ENCODE results near the gene BNIP3.

DNA sequence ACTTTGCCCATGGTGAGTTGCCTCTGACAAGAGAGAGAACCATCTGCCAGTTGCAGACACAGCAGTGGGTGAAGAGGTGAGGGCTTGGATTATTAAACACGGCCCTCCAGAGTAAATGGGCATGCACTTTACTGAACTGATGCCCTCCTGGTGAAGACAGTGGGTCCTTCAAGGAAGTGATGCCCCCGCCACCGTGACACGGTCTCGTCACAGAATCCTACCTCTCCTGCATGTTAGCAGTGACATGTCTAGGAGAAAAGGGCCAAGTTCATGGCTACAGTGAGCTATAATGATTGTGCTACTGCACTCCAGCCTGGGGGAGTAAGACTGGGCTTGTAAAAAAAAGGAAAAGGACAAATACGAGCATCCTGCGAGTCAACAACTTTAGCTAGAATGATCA lies 2.4 kb downstream of the BNIP3 start:
- TF ChIP-seq, protein P1, sequence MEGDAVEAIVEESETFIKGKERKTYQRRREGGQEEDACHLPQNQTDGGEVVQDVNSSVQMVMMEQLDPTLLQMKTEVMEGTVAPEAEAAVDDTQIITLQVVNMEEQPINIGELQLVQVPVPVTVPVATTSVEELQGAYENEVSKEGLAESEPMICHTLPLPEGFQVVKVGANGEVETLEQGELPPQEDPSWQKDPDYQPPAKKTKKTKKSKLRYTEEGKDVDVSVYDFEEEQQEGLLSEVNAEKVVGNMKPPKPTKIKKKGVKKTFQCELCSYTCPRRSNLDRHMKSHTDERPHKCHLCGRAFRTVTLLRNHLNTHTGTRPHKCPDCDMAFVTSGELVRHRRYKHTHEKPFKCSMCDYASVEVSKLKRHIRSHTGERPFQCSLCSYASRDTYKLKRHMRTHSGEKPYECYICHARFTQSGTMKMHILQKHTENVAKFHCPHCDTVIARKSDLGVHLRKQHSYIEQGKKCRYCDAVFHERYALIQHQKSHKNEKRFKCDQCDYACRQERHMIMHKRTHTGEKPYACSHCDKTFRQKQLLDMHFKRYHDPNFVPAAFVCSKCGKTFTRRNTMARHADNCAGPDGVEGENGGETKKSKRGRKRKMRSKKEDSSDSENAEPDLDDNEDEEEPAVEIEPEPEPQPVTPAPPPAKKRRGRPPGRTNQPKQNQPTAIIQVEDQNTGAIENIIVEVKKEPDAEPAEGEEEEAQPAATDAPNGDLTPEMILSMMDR (IDR thresholded peaks at IDR 0.05; ENCODE audit: low read depth, low read length), result no peak
- TF ChIP-seq EZH2phosphoT487 (IDR thresholded peaks at IDR 0.05; ENCODE audit: low read depth), result no peak

Measured in OCI-LY3 (cell line).